NOMO-1 (cell line): ENCODE measurements around the gene ZNF587B.
"Not testable (repeated sequence)": the region's sequence is repeated elsewhere in the genome, so short reads cannot be mapped to it uniquely, and the experiment has no call there.

ENCODE experiments used
- DNase-seq, 2 experiments: peaks; one replicate each; lab custom pipeline; 2025; ENCODE audit not compliant: unreplicated experiment in 2 of 2; lab: John Stamatoyannopoulos, UW

ZNF587B gene

DNA sequence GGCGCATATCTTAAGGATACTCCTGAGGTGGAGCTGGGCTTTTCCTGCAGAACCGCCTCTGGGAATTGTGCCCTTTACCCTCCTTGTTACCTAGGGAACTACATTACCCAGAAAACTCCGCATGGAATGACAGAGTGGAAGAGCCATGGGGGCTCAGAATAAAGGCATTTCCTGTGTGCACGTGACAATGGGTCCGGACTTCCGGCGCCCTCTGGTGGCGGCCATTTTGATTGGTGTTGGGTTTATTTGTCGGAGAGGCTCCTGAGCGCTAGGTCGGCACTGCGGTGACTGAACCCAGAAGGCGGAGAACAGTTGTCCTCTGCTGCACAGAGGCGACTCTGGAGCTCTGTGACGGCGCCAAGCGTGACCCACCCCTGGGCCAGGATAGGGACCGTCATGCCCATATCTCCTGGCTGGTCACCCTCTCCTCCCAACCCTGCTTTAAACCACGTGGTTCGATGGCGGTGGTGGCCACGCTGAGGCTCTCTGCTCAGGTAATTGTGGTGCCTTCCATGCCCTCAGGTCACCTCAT lies at the start of gene ZNF587B:
ZNF587B (plus strand) TSS at position 229 of the 532 bp plus-strand sequence; CDS start at position 459, 230 bp downstream.
- no peak for DNase-seq

DNA sequence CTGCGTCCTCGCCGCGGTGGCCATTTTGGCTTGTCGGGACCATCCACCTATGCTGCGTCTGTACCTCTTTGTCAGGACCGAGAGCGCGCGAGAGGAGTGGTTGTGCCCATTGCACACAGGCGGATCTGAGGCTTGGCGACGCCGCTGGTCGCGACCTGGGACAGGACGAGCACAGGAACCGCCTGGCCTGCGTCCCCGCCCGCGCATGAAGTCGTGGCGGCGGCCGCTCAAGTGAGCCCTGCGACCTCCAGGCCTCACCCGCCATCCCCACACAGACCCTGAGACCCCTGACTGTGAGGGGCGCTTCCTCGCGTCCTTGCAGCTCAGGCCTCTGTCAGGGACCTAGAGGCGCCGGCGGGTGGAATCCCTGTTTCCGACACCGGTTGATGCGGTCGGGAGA lies 43.8 kb upstream of the ZNF587B start:
- DNase-seq = no peak

DNA sequence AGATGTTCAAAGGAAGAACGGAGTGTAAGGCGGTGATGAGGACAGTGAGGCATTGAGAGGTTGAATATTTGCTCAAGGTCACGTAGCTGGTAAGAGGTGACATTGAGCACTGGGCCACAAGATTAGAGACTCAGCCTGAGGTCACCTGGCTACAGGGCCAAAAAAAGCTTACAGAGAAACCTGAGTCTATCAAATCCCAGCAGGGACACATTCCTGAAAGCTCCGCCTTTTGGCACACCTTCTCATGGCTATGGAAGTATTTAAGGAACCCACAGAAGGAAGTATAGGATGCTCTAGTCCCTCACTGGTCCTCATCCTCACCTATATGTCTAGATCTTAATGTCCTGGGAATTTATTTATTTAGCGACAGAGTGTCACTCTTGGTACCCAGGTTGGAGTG lies 43.2 kb upstream of the ZNF587B start:
- no peak for DNase-seq

DNA sequence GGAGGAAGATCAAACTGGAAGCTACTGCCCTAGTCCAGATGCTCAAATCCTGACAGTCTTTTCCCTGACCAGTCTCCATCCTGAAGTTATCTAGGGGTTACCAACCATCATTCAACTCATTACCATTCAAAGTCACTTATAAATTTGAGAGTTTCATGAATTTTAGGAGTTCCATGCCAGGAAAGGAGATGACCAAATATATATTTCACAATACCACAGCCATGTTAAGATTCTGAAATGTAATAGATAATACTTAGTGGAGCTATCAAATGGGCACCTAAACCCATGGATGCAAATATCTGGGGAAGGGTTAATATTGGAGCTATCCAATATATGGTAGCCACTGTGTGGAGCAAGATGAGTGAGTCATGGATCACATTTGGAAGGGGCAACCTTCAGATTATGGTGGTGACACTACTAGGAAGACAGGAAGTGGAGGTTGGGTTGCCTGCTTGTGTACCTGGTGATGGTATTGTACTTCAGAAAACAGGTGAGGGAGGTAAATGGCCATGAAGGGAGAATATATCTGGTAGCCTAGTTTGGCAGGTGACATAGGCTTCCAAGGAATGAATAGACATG lies 41.9 kb upstream of the ZNF587B start:
- no peak for DNase-seq

DNA sequence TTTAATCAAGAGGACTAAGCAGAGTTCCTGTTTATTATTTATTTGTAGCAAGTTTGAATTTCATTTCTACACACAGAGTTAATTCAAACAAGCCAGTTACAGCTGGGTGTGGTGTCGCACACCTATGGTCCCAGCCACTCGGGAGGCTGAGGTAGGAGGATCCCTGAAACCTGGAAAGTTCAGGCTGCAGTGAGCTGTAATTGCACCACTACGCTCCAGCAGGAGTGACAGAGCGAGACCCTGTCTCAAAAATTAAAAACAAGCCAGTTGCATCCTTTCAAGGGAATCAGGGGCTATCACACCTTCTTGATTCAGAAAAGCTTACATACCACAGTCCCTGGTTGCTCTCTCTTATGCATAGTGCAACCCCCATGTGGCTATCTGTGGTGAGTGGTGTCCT lies 40.8 kb upstream of the ZNF587B start:
- DNase-seq = no peak

DNA sequence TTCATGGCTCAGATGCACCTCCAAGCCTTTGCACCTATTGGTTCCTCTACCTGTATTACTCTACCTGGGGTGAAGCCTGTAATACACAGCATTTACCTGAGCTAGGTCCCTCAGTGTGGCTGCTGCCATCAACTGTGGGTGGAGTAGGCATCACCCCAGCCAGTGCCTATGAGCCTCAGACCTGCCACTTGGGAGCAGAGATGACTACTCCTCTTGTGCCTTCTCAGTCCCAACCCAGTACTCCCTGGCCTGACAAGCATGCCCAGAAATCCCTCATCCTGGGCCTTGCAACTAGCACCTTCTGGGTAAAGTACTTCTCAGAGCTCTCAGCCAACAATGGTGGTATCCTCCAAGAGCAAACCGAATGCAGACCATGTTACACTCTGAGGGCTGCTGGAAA lies 33.5 kb upstream of the ZNF587B start:
- DNase-seq = not testable (repeated sequence)

DNA sequence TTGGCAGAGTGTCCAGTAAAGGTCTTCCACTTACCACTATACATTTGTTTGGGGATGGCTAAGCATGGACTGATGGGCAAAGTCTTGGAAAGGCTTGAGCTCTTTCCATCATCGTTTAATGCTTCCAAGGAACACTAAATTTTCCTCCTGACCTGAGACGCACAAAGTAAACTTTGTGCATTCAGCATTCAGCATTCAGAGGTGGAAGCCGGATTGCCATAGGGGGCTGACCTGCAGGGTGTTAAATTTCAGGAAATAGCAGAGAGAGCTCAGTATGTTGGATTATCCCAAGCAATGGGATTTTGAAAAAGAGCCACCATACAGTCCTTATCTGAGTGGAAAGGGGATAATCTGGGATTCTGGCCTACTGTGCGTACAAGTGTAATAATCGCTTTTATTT lies 29.4 kb upstream of the ZNF587B start:
- DNase-seq = no peak

DNA sequence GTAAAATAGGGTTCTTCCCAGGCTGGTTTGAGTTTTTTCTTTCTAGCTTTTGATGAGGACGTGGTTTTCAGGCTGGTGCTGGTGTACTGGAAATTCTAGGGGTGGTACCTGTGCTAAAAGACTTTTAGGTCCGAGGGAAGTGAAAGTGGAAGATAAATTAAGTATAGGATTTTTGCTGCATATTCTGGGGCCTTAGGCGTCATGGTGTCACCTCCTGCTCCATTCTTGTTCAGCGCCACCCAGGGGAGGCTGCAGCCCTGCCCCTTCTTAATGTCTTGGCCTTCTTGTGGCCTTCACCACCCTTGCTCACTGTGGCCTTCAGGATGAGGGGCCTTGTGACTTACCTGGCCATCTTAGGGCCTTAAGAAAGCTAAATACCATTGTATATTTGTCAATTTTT lies 27.8 kb upstream of the ZNF587B start:
- DNase-seq = no peak

DNA sequence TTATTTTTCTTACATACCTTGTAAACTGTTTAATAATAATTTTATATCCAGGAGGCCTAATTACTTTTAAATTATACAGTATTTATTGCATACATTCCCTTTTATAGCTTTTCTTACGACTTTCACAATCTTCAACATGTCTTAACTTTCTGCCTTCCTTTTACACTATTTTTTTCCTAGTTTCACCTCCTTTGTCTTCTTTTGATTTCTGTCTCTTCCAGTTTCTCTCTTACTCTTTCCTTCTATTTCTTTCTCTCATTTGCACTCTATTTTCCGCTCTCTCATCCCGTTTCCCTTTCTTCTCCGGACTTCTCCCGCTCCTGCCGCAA lies 26.9 kb upstream of the ZNF587B start:
- no peak for DNase-seq

DNA sequence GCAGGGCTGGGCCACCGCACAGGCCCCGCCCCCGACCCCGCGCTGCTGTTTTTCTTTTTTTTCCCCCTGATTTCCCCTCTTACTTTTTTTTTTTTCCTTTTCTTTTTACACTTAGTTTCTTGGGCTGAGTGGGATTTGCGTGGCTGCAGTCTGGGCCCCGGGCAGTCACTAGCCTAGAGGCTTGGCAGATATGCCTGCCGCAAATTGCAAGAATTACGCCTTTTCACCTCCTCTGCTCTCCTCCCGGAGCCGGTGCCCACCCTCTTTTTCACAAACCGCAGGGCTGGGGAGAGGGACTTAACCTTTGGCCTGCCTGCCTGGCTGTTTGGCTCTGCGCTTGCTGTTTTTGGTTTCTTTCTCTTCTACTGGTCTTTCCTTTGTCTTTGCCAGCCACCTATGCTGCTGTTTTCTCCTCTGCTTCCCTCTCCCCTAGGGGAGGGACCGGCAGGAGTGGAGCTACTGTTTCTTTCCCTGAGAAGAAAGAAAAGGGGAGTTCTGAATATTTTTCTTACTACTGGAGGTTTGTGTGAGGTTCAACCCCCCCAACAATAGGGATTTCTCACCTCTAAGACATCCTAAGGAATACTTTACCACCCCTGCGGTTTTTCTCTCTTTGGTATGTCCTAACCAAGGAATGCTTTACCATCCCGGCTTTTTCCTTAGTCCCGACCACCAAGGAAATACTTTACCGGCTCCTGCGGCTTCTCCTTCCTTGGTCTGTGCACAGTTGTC lies 26.3 kb upstream of the ZNF587B start:
- DNase-seq = no peak

DNA sequence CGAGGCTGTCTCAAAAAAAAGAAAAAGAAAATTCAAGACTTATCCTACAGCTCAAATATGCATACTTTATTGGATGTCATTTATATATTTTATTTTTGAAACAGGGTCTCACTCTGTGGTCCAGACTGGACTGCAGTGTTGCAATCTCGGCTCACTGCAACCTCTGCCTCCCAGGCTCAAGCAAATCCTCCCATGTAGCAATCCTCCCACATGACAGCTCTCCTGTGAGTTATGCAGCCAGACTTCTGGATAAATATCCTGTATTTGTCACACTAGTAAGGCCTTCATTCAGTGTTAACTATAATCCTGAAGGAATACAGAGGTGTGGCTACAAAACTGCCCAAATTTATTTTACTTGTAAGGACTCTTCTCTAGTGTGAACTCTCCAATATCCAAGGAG lies 22.6 kb upstream of the ZNF587B start:
- no peak for DNase-seq

DNA sequence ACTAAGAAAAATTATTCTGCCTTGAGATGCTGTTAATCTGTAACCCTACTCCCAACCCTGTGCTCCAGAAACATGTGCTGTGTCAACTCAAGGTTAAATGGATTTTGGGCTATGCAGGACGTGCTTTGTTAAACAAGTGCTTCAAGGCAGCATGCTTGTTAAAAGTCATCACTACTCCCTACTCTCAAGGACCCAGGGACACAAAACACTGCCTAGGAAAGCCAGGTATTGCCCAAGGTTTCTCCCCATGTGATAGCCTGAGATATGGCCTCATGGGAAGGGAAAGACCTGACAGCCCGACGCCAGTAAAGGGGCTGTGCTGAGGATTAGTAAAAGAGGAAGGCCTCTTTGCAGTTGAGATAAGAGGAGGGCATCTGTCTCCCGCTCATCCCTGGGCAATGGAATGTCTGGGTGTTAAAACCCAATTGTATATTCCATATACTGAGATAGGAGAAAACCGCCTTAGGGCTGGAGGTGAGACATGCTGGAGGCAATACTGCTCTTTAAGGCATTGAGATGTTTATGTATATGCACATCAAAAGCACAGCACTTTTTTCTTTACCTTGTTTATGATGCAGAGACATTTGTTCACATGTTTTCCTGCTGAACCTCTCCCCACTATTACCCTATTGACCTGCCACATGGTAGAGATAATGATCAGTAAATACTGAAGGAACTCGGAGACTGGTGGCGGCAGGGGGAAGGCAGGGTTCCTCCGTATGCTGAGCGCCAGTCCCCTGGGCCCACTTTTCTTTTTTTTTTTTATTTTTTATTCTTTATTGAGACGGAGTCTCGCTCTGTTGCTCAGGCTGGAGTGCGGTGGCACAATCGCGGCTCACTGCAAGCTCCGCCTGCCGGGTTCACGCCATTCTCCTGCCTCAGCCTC lies 19.4 kb upstream of the ZNF587B start:
- DNase-seq = not testable (repeated sequence)

DNA sequence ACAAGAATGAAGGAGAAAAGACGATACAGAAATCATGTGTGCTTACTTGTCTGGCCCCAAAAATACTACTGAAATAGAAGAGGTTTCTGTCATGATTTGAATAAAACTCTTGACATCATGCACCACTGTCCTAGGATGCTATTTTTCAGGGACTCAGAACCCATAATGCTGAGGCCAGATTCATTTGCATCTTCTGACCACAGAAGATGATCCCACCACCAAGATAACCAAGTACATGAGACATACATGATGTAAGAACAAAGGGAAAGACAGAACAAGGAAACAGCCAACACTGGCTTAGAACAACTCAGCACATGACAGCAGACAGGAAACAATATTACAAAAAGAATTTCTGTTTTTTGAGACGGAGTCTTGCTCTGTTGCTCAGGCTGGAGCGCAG lies 17.9 kb upstream of the ZNF587B start:
- DNase-seq = no peak

DNA sequence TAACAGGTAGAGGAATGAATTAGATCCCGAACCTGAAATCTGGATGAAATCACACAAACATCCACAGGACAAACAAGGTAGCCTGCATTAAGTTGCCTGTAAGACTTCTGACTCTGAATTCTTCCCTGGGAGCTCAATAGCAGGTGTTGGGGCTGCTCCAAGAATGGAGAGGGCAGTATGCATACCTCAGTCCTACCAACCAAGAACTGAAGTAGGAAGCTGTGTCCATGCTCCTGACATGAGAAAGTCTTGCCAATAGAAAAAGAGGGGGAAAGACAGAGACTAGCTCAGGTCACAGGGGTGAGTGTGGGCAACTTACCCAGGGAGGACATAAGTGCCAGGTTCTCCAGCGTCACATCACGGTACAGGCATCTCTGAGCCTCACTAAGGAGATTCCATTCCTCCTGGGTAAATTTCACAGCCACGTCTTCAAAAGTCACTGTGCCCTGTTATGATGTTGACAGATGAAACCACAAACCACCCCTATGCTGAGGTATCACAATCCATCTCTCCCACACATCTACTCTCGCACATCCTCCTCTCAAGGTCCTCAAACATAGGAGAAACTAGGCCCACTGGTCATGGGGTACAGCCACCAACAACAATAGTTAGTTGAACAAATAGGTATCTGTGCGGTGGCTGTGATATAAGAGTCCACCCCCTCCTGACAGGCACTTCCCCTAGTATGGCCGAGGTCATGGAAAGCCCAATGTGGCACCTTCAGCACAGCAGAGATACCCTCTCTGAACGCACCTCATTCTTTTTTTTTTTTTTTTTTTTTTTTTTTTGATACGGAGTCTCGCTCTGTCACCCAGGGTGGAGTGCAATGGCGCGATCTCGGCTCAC lies 16.9 kb upstream of the ZNF587B start:
- DNase-seq = not testable (repeated sequence)

DNA sequence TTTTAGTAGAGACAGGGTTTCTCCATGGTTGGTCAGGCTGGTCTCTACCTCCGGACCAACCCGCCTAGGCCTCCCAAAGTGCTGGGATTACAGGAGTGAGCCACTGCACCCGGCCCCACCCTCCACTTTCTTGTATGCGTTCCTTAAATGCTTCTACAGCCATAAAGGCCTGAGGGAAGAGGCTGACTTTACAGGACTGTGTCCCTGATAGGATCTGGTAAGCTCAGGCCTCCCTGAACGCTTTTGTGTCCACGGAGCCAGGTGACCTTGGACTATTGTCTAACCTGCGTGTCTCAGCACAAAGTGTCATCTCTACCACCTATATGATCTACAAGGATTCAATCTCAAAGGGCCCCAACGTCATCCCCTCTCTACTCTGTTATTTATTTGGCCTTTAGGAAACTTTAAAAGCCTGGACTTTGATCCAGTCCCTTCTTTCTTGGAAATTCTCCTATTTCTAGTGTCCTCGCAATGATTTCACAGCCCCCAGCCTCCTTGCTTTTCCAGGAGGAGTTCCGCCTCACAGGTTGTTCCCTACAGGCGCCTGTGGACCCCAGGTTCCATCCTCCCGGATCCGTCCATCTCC lies 16.1 kb upstream of the ZNF587B start:
- no peak for DNase-seq

DNA sequence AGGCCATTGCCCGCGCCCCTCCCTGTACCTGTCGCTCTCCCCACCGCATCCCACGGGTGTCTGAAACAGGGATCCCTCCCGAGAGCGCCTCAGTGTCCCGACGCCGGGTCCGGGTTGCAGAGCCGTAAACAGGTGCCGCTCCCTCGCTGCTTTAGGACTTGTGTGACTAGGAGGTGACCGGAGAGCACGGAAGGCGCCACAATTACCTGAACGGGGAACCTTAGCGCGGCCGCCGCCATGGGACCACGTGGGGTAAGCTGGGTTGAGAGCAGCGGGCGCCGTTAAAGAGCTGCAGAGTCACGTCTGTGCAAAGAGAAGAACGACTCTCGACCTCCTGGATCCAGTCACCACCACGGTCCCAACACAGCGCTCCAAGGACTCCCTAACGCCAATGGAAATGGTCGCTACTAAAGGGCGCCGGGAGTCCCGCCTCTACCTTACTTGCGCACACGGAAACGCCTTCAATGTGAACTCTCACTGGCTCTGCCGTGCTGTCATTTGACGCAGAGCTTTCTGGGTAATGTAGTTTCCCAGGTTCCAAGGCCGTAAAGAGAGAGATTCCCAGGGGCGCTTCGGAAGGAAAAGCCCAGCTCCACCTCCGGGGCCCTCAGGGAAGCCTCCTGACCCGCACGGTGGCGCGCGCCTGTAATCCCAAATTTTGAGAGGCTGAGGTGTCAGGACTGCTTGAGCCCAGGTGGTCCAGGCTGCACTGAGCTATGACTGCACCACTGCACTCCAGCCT lies 15.4 kb upstream of the ZNF587B start, which contains the start of gene ZNF552:
ZNF552 (minus strand) TSS at position 409 of the 742 bp plus-strand sequence; CDS start at position 239, 170 bp downstream.
- DNase-seq = peak; percentile 87 to 93

DNA sequence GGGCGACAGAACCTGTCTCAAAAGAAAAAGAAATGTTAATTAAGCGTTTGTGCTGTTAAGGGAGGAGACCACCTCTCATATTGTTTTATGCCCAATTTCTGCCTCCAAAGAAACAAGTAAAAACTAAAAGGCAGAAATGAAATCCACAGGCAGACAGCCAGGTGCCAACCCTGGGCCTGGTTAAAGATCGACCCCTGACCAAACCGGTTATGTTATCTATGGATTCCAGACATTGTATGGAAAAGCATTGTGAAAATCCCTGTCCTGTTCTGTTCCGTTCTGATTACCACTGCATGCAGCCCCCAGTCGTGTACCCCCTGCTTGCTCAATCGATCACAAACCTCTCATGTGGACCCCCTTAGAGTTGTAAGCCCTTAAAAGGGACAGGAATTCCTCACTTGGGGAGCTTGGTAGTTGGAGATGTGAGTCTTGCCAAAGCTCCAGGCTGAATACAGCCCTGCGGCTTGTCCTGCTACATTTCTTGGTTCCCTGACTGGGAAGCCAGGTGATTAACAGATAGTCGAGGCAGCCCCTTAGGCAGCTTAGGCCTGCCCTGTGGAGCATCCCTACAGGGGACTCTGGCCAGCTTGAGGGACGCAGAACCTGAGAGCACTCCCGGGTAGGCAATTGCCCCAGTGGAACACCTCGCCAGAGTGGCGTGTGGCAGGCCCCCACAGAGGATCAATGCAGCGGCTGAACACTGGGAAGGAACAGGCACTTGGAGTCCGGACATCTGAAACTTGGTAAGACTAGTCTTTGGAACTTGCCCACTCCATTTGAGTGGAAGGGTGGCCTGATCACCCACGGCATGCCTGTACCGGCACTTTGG lies 14.6 kb upstream of the ZNF587B start:
- no peak for DNase-seq

DNA sequence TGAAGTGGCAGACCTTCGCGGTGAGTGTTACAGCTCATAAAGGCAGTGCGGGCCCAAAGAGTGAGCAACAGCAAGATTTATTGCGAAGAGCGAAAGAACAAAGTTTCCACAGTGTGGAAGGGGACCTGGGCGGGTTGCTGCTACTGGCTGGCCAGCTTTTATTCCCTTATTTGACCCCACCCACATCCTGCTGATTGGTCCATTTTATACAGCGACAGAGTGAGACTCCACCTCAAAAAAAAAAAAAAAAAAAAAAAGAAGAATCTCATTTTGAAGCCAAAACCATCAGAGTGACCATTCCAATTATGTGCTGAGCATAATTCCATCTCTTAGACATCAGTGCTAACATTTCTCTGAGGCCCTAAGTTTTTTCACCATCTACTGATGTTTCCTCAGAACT lies 13.4 kb upstream of the ZNF587B start:
- no peak for DNase-seq

DNA sequence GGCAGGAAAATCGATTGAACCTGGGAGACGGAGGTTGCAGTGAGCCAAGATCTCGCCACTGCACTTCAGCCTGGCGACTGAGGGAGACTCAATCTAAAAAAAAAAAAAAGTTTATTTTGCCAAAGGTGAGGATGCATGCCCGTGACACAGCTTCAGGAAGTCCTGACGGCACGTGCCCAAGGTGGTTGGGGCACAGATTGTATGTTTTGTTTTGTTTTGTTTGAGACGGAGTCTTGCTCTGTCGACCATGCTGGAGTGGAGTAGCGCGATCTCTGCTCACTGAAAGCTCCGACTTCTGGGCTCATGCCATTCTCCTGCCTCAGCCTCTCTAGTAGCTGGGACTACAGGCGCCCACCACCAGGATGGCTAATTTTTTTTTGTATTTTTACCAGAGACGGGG lies 12.1 kb upstream of the ZNF587B start:
- no peak for DNase-seq
